ENCODE results near the gene PPCDC.
A peak's percentile ranks its signal among the peaks of the same experiment; 100 is the strongest.

Gene PPCDC

GRCh38 chr15:75023181-75023871 is at the start of gene PPCDC:
PPCDC (plus strand) TSS chr15:75023590; CDS start chr15:75028319, 4,729 bp downstream.
- H3K4me3 ChIP-seq (ENCODE audit: low read depth, low read length) = peak within 1 kb of the TSS; percentile 98
- DNase-seq (ENCODE audit: low read depth) = peak; percentile 91
- in situ Hi-C loops (cut with HindIII; ENCODE audit: low sequenced_read_pairs) = no loop called here
- TF ChIP-seq CTCF (IDR thresholded peaks at IDR 0.05; ENCODE audit: low read depth, low read length, missing control alignments) = no peak

GRCh38 chr15:74976159-74976558 is 47.2 kb upstream of the PPCDC start:
- TF ChIP-seq CTCF (IDR thresholded peaks at IDR 0.05; ENCODE audit: low read depth, low read length, missing control alignments) = no peak
- DNase-seq (ENCODE audit: low read depth) = no peak
- in situ Hi-C loops (cut with HindIII; ENCODE audit: low sequenced_read_pairs) = no loop called here
- no peak overlapping the region for H3K4me3 ChIP-seq (ENCODE audit: low read depth, low read length)

- no peak for TF ChIP-seq CTCF (IDR thresholded peaks at IDR 0.05; ENCODE audit: low read depth, low read length, missing control alignments)
- DNase-seq (ENCODE audit: low read depth) = no peak
- in situ Hi-C loops (cut with HindIII; ENCODE audit: low sequenced_read_pairs) = no loop called here
Measured at GRCh38 chr15:74977599-74977998, 45.8 kb upstream of the PPCDC start.

GRCh38 chr15:74978077-74978476 is 45.3 kb upstream of the PPCDC start:
- TF ChIP-seq CTCF (IDR thresholded peaks at IDR 0.05; ENCODE audit: low read depth, low read length, missing control alignments) = no peak
- no peak for DNase-seq (ENCODE audit: low read depth)
- no peak overlapping the region for H3K4me3 ChIP-seq (ENCODE audit: low read depth, low read length)
- in situ Hi-C loops (cut with HindIII; ENCODE audit: low sequenced_read_pairs) = no loop called here

More at GRCh38 chr15:74977599-74977998, 45.8 kb upstream of the PPCDC start:
- H3K4me3 ChIP-seq (ENCODE audit: low read depth, low read length) = no peak overlapping the region

- TF ChIP-seq CTCF (IDR thresholded peaks at IDR 0.05; ENCODE audit: low read depth, low read length, missing control alignments) = no peak
- in situ Hi-C loops (cut with HindIII; ENCODE audit: low sequenced_read_pairs) = no loop called here
- H3K4me3 ChIP-seq (ENCODE audit: low read depth, low read length) = no peak overlapping the region
- DNase-seq (ENCODE audit: low read depth) = no peak
Measured at GRCh38 chr15:74978503-74978902, 44.9 kb upstream of the PPCDC start.

GRCh38 chr15:74982183-74982582 is 41.2 kb upstream of the PPCDC start:
- in situ Hi-C loops (cut with HindIII; ENCODE audit: low sequenced_read_pairs) = no loop called here
- DNase-seq (ENCODE audit: low read depth) = no peak

More at GRCh38 chr15:74982183-74982582, 41.2 kb upstream of the PPCDC start:
- no peak for TF ChIP-seq CTCF (IDR thresholded peaks at IDR 0.05; ENCODE audit: low read depth, low read length, missing control alignments)
- H3K4me3 ChIP-seq (ENCODE audit: low read depth, low read length) = no peak overlapping the region

Data from astrocyte of the cerebellum (primary cell).